NCI-H446 (cell line): ENCODE measurements around the gene HAND2.

Source experiments
- DNase-seq, 2 experiments: peaks; one replicate each; lab custom pipeline; 2025; lab: John Stamatoyannopoulos, UW

HAND2 gene

DNA sequence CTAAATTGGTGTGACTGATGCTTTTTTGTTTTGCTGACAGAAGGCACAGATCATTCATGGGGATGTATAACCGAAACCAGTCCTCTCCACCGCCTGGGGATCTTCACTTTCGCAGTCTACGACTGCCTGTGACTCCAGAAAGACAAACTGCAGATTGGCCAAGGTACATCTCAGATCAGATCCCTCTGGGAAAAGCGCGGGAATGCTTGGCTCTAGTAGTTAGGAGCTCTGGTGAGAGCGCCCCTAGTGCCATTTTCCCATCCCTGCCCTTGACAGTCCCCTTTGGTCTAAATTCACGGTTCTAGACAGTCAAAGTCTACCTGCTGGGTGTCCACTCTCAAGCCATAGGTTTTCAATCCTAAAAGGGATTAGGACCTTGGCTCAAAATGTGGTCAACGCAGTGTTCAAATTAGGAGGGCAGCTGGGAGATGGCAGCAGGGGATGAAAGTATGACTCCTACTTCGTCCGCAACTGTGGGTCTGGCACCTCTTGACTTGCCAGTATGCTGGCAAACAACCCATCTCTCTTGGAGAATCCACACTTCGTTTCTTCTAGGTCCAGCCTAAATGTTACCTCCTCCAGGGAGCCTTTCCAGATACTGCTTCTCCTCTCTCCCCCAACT, 6.9 kb upstream of the HAND2 start:
- no peak for DNase-seq

GRCh38 chr4:173535957-173536356, 5.9 kb upstream of the HAND2 start:
- no peak for DNase-seq

GRCh38 chr4:173535165-173535902, 5.3 kb upstream of the HAND2 start:
- DNase-seq: no peak

DNA sequence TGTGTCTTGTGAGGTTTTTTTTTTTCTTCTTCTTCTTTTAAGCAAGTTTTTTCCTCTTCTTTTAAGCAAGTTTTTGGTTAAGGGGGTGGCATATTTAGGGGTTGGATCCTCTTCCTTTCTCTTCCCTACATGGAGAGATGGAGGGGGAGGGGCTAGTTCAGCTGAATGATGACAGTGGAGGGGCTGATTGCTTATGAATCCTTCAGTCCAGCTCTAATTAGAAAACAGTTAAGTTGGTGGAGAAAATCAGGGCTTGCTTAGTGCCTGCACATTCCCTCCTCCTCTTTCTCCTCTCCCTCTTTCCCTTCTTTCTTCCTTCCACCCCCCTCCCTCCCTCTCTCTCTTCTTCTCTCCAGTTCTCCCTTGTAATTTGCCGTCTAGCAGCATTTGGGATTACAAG, 4.4 kb upstream of the HAND2 start:
- no peak for DNase-seq

GRCh38 chr4:173532725-173533511, 2.9 kb upstream of the HAND2 start:
- no peak for DNase-seq

GRCh38 chr4:173531086-173531965, 1.3 kb upstream of the HAND2 start:
- DNase-seq: no peak

- DNase-seq: no peak
These were observed 477 bp upstream of the HAND2 start for GRCh38 chr4:173530326-173531085.

DNA sequence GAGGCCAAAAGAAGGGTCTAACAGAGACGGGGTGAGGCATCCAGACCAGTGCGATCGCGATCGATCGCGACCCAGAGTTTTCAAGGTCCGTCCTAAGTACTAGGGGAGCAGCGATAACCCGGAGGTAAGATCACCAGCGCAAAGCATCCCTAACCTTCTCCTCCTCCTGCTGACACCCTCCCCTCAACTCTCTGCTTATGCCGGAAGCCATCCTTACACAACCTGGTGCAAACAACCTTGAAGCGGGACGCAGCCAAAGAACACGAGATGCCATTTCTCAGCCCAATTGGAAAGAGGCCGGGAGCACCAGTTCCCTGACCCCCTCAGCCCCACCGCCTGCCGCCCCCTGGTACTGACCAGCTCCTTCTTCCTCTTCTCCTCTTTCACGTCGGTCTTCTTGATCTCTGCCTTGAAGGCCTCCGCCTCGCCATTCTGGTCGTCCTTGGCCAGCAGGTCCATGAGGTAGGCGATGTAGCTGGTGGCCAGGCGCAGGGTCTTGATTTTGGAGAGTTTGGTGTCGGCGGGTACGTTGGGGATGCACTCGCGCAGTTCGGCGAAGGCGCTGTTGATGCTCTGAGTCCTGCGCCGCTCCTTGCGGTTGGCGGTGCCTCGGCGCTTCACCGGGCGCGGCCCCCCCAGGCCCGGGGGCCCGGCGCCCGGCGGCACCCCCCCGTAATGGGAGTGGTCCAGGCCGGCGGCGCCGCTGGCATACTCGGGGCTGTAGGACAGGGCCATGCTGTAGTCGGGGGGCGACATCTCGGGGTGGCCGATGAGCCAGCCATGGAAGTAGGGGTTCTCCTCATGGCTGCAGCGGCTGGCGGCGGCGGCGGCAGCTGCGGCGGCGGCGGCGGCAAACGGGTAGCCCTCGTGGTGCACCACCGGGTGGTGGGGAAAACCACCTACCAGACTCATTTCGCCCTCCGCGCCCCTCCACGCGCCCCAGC, 1.4 kb downstream of the HAND2 start:
- DNase-seq: no peak

DNA sequence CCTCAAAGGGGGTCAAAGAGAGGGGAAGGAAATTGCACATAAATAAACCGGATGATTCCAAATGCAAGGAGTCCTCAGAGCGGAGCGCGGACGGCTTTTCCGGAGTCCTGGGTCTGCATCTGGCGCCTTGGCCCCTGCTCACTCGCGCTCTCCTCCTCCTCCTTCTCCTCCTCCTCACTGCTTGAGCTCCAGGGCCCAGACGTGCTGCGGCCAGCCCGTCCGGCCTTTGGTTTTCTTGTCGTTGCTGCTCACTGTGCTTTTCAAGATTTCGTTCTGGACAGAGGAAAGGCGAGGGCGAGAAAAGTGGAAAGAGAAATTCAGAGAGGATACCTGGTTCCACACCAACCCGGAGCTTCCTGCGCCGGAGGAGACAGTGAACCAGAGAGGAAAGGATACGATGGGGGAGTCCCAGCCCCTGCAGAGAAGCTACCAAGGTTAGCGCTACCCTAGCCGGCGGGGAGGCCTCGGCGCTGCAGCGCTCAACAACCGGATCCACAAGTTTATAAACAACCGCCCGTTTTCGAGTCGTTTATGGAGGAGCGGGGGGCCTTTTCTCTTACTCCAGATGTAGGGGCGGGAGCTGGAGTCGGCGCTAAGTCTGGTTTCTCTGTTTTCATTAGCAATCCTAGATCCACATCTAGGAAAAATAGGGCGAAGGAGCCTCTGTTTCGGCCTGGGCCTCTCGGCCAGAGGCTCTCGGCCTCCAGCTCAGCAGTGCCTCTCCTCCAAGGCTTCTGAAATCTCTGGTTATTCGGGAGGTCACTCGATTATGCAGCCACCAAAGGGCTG, 2.7 kb downstream of the HAND2 start:
- DNase-seq: no peak

DNA sequence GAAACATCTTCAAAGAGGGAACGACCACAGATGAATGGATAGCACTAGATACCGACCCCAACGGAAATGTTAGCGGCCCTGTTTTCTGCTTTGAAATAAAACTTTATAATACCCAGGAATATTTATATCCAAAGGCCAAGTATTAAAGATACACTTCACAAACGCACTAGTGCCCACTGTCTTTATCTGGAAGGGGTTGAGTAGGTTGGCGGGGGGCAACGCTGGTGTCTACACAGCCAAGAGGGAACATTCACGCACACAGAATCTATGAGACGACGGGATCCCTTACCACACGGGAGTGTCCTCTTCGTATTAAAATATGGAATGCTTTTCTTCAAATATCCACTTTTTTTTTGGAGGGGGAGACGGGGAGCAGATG, 3.3 kb downstream of the HAND2 start:
- no peak for DNase-seq

DNA sequence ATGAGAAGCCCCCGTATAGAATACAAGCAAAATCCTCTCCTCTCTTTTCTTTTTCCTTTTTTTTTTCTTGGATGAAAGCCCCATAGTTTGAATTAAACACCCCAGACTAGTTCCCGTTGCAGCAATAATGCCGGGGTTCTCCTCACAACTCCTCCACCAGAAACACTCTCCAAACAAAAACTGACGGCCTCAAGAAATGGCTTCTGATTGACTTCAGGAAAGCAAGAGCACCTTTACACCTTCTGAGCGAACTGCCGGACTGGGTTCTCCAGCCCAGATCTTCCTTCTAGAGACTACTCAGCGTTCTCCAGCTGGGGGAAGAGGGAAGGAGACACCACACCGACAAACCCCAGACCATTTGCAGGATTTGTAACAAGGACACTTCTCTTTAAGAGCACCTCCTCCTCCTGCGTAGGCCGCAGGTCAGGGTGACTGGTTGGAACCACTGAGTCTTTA, 4.0 kb downstream of the HAND2 start:
- DNase-seq: no peak

DNA sequence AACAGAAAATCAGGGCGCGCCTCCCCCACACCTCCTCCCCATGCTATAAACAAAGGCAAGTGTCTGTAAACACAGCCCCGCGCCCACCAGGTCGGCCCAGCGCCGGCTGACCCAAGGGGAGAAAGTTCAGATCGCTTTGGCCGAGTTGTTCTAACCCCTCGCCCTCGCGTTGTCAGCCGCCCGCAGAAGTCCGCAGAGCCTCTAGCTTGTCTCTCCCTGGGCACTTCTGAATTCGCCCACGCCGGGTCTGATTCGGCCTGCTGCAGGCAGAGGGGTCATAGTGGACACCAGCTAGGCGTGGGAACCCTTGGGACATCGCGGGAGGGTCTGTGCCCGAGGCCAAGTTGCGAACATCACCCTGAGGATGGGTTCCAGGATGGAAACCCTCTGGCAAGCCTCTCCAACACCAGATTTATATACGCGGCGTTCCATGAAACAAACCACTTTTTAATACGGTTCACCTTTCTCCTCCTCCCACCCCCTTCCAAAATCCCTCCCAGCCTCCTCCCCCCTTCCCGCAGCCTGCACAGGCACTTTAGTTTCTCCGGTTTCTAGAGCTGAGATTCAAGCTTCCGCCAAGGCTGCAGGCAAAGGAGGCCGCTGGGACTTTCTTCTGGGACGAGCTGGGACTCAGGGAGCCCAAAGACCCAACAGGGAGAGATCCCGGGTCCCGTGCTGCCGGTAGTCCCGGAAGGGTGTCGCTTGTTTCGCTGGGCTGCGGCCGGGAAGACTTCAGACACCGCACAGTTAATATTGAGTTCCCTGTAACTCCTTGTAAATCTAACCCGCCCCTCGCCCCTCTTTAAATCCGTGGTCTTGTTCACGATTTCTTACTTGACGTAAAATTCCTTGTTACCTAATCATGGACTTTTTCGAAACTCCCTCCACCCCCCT, 4.7 kb downstream of the HAND2 start:
- DNase-seq: no peak

GRCh38 chr4:173524218-173525117, 5.6 kb downstream of the HAND2 start:
- no peak for DNase-seq

GRCh38 chr4:173522951-173523395, 7.1 kb downstream of the HAND2 start:
- no peak for DNase-seq

DNA sequence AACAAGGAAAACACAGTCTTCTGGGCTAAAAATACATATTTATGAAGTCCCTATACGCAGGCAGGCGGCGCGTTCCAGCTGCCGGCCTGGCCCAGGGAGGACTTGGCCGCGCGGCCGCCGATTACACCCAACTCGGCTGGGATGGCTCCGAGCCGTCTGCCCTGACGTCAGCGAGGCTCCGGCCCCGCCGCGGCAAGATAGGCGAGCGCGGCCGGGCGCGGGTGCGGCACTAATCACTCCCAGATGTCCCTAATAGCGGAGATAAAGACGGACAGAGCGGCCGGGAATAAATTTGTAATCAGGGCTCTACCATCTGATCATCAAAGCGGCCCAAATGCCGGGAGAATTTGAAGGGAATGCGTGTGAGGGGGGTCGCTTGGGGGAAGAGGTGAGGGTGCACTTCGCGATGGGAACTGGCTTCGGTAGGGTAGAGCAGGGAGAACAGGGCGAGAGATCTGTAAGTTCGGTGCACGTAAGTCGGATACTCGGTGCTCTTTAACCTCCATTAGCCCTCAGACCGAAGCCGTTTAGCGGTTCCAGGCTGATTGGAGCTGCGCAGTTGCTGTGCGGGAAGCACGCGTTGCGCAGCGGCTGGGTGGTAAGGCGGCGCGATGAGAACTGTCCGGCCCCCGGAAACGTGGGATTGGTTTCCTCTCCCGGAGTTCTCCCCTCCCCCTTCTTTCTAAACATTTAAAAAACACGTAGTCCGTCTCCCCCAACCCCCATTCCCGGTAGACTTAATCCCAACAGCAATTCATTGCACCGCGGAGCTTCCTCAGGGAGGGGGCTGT, 7.7 kb downstream of the HAND2 start:
- DNase-seq: peak in 1 of 2 experiments; percentile 31

DNA sequence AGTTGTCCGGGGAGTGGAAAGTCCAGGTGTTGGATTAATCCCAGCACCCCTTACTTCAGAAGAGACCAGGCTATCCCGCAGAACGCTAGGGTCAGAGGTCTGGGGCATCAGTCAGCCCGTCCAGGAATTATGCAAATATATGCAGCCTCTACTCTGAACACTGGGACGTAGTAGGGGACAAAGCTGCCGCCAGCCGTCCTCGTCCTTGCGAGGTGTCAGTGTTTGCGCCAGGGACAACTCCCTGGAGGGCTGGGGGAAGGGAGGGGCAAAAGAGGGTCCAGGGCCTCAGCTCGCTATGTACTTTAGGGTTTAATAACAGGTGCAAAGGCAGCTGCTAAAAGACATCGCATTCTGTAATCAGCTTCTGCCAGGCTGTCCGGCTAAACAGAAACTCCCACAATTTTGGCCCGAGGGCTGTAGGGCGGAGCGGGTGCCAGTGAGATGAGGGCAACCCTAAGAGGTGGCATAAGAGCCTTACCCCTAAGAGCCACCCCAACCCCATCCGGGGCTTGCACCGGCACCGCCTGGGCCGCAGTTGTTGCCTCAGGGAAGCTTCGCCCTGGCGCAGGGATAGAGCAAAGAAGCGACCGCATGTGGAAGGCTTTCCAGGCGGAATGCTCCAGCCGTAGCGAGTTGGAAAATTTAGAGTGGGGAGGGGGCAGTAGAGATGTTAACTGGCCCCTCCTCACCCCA, 8.4 kb downstream of the HAND2 start:
- DNase-seq: no peak
